ENCODE data around the gene GMPR2.
"Not testable (repeated sequence)": the region's sequence is repeated elsewhere in the genome, so short reads cannot be mapped to it uniquely, and the experiment has no call there.

GMPR2 gene

DNA sequence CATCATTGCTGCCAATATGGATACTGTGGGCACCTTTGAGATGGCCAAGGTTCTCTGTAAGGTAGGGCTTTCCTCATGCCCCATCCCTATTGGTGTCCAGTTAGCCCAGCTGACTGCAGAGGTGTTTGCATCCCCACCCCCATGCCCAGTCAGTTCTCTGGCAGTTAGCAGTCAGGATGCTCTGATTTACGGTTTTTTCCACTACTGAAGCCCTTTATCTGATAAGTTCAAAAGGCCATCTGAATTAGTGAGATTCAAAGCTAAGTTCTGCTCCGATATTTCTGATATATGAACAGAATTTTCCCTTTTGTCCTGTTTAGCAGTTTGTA is 773 bp downstream of the GMPR2 start:
- FAIRE-seq: no peak

GRCh38 chr14:24234095-24235005 is 1.6 kb downstream of the GMPR2 start:
- no peak for FAIRE-seq

- no peak for FAIRE-seq
Observed at GRCh38 chr14:24235804-24236688, 3.3 kb downstream of the GMPR2 start.

DNA sequence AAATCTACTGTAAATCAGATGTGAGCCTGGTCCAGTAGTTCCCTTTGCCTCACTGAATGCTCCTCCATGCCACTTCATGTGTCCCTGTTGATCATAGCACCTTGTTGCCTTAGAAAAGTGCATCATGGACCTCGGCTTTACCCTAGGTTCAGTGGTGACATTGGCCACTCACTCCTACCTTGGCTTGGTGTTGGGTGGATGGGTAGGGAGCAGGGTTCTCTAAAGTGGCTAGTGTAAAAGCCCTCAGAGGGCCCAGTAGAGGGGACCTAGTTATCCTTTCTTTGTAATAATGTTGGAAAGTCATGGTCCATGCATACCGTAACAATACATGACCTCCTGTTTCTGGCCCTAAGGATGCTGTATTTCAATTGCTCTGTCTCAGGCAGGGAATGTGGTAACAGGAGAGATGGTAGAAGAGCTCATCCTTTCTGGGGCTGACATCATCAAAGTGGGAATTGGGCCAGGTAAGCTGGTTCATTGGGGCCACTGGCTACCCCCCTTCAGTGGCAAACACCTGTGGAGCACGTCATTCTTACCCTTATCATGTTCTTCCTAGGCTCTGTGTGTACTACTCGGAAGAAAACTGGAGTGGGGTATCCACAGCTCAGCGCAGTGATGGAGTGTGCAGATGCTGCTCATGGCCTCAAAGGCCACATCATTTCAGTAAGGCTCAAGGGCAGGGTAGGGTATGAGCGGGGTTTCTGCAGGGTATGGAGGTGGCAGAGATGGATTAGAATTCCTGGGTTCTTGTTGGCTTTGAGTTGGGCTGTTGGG is 4.1 kb downstream of the GMPR2 start:
- no peak for FAIRE-seq

DNA sequence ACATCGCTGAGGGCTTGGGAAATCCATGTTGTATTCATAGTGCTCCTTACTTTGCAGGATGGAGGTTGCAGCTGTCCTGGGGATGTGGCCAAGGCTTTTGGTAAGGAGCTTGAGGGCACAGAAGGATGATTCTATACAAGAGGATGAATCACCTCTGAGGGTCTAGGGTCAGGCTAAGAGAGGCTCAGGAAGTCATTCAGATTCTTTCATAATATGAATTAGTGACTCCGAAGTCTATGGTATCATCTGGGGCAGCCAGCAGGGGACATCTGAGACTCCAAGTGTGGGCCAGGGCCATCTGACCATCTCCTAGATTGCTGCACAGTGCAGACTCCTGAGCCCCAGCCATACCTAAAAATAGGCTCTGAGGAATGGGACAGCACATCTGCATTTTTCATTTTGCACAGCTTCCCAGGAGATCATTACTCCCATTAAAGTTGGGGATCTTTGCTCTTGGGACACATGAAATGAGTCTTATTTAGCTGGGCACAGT is 4.8 kb downstream of the GMPR2 start:
- no peak for FAIRE-seq

DNA sequence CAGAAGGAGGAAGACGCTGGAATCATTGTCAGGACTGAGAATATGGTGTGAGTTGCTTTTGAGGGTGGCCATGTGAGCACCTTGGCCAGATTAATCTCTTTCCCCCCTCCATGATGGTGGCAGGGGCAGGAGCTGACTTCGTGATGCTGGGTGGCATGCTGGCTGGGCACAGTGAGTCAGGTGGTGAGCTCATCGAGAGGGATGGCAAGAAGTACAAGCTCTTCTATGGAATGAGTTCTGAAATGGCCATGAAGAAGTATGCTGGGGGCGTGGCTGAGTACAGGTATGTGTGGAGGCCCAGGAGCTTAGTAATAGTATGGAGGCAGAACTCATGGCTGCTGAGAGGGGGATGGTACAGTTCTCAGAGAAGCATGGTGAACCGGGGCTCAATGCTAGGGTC is 5.4 kb downstream of the GMPR2 start:
- FAIRE-seq: no peak

GRCh38 chr14:24238527-24239037 is 5.9 kb downstream of the GMPR2 start:
- no peak for FAIRE-seq

DNA sequence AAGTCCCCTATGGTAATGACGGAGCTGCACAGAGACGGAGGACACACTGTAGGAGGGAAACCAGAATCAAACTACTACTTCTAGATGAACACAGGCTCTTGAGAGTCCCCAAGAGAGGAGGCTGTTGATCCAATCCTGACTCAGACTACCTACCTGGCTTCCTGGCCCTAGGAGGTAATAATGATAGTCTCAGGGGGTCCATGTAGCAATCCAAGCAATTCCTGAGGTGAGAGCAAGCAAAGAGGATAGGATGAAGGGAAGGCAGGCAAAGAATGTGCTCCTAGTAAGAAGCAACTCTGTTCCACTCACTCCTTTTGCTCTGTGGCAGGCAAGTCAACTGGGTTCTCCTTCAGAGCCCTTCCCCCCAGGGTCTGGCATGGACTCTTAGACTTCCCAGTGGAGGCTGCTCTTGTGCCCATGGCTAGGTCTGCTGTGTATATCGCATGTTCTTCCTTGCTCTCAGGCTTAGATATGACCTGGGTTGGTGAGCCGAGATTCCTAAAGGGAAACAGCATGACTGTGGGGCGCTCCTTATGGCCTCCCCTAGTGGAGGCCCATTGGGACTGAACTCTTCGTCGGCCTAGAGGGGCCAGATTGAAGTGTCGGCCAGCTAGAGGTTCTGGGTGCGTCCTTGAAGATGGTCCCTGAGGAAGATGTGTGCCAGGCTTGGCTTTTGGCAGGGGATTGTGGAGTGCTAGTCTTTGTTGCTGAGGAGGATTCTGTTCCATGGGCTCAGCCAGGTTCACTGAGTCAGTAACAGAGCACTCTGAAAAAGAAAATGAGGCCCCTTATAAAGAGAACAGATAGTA is 7.6 kb downstream of the GMPR2 start:
- no peak for FAIRE-seq

- no peak for FAIRE-seq
Observed at GRCh38 chr14:24241829-24242443, 9.2 kb downstream of the GMPR2 start.

DNA sequence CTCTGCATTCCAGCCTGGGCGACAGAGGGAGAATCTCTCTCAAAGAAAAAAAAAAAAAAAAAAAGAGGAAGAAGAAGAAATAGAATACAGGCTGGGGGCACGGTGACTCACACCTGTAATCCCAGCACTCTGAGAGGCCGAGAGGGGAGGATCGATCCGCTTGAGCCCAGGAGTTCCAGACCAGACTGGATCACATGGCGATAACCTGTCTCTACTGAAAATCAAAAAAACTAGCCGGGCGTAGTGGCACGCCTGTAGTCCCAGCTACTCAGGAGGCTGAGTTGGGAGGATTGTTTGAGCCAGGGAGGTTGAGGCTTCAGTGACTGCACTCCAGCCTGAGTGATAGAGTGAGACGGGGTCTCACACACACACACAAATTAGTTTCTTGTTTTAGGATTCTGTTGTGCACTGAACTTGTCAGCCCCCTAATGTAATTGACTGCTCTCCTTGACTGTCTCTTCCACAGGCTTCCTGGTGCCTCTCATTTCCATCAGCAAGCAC is 10.7 kb downstream of the GMPR2 start:
- no peak for FAIRE-seq

DNA sequence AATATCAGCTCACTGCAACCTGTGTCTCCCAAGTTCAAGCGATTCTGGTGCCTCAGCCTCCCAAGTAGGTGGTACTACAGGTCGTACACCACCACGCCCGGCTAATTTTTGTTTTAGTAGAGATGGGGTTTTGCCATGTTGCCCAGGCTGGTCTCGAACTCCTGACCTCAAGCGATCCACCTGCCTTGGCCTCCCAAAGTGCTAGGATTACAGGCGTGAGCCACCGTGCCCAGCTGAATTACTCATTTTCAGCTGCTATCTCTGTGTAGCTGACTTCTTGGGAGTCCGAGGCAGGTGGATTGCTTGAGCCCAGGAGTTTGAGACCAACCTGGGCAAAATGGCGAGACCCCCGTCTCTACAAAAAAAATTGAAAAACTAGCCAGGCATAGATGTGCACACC is 12.6 kb downstream of the GMPR2 start:
- FAIRE-seq: not testable (repeated sequence)

- FAIRE-seq: no peak
Observed at GRCh38 chr14:24246765-24247212, 14.1 kb downstream of the GMPR2 start.

DNA sequence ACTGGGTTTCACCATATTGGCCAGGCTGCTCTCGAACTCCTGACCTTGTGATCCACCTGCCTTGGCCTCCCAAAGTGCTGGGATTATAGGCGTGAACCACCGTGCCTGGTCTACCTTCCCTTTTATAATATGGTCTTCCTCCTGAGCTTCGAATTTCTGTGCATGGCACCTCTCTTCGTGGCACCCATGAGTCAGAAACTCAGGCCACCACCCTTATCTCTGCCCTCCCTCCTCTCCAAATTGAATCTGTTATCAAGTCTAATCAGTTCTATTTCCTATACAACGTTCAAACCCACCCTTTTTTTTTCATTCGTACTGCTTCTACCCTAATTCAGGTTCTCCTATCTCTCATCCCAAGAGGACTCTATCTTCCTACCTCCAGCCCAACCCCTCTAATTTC is 14.7 kb downstream of the GMPR2 start:
- FAIRE-seq: no peak

DNA sequence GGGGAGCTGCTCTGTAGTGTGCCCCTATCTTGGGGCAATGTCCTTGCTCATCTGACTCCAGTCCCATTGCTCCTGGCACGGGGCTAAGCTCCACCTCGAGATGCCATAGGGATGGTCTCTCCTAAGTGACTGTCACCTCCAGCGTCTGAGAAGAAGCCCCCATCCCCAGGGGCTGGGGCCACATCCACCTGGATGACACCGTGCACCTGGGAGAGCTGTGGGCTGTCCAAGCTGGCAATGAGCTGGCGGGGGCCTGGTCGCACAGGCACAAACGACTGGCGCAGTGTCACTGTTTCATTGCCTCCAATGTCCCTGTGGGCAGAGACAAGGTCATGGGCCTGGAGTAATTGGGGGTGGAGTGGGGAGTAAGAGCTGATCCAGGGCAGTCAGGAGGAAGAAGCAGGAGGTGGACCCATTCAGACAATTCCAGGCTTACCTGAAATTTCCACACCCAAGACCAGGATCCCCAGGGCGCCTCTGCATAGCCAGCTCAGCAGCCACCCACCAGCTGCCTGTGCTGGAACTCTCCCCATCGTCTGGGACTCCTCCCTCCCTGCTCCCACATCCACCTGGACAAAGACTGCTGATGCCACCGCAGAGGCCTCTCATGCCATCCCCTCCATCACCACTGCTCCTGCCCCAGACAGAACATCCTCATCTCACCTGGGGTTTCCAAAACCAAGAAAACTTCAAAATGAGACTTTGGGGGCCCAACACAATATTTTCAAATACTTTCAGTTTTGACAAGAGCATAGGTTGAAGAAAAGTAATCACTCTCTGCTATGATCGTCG is 16.7 kb downstream of the GMPR2 start:
- FAIRE-seq: no peak

GRCh38 chr14:24250354-24250753 is 17.6 kb downstream of the GMPR2 start:
- FAIRE-seq: no peak

- FAIRE-seq: no peak
Observed at GRCh38 chr14:24251880-24252288, 19.2 kb downstream of the GMPR2 start.

DNA sequence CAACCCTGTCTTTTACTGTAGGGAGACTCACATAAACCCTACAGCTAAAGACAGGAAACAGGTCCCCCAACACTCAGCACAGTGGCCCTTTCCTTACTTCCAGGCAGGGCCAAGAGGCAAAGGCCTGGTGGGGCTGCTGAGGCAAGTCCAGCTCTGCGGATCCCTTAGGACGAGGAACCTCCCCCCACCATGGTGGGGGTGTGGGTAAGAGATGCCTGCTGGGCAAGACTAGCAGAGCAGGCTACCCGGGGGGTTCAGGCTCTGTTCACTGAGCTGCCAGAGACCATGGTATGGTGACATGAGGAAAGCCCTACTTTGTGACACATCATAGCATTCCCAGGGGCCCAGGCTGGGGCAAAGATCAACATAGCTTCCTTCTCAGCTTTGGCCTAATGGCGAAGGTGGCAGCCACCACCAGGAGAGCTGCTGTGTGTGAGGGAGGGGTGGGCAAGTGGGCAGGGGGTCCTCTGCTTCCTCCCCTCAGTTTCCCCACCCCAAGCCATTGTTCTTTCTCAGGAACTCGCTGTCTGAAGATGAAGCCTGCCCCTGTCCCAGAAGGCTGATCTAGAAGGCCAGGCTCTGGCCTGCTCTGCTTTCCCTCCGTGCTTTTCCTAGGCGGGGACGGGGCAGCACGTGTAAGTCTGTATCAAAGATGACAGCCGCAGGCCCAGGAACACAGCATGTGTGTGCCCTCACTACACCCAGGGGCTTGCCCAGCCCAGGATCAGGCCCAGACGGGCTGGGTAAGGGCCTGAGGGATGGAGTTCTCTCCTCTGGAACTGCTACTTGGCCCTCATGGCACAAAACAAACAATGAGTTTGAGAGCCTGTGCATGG is 19.8 kb downstream of the GMPR2 start:
- FAIRE-seq: no peak

GRCh38 chr14:24253936-24254335 is 21.2 kb downstream of the GMPR2 start:
- no peak for FAIRE-seq
